ENCODE measurements around the gene BEND6. TPM values are rescaled to one million over a fixed set of nuclear protein-coding genes. Genes with fewer than 3 reads are reported as not detected.

BEND6 gene
- total and polyA plus RNA-seq, 4 donors, result under 0.01 to 0.14 (median 0.03) TPM; not detected in 1

DNA sequence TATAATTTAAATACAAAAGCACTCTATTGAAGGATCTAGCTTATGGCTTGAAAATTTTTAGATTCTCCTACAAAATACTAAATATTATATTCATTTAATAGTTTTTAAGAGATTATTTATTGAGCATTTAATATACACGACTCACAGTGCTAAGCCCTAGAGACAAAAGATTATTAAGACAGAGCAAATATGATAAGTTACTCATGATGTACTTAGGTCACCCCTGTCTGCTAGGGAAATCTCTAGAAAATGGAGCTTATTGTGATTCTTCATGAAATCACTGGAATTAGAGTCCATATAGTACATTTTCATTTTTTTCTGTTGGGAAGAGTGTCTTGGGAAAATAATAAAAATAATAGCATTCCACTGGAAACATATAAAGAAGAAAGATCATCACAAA lies 37.8 kb downstream of the BEND6 start:
- 70% methylated on average over 1 of the region's 1 CpG for WGBS
- DNase-seq (ENCODE audit: low spot score), result no peak
- H3K36me3 ChIP-seq (ENCODE audit: control insufficient read depth in 4 of 4, insufficient read depth in 3 of 4, low read depth in 1 of 4, low read length in 3 of 4), result no peaks in the 10 kb centered on the region
- H3K27ac ChIP-seq (ENCODE audit: low read depth in 1 of 2, low read length in 2 of 2), result no peak overlapping the region
- H3K27me3 ChIP-seq (ENCODE audit: control insufficient read depth in 4 of 4, insufficient read depth in 4 of 4, low read length in 3 of 4), result peaks cover 0 to 4% (median 0%) of the 10 kb centered on the region in 4 donors
- H3K9me3 ChIP-seq (ENCODE audit: control insufficient read depth in 4 of 4, low read length in 3 of 4), result no peaks in the 10 kb centered on the region
- no peak overlapping the region for H3K9ac ChIP-seq (ENCODE audit: low read depth in 1 of 2, low read length in 2 of 2)
- TF ChIP-seq FOXA1 (IDR thresholded peaks at IDR 0.05) (no peak), JUND (IDR thresholded peaks at IDR 0.05) (no peak), SP1 (IDR thresholded peaks at IDR 0.05) (no peak), RAD21 (IDR thresholded peaks at IDR 0.05) (no peak), RXRA (IDR thresholded peaks at IDR 0.05) (no peak), FOXA2 (IDR thresholded peaks at IDR 0.05) (no peak)
- no peaks in the 10 kb centered on the region for H3K4me1 ChIP-seq (ENCODE audit: control insufficient read depth in 4 of 4, insufficient read depth in 4 of 4, low read length in 3 of 4)
- no peak overlapping the region for H3K4me3 ChIP-seq (ENCODE audit: low read depth in 1 of 3, low read length in 3 of 3)

DNA sequence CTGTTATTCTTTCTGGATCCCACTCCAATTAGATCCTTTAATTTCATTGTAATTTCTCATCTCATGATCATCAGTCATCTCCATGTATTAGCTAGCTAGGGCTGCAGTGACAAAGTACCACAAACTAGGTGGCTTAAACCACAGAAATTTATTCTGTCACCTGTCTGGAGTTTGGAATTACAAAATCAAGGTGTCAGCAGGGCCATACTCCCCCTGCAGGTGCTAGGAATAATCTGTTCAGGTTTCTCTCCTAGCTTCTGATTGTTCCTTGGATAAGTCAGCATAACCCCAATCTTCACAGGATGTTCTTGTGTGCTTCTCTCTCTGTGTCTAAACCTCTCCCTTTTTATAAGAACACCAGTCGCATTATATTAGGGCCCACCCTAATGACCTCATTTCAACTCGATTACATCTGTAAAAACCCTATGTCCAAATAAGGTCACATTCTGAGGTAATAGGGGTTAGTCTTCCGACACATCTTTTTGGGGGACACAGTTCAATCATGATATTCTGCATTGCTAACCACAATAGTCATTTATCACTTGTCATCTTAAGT lies 40.5 kb downstream of the BEND6 start:
- H3K4me1 ChIP-seq (ENCODE audit: control insufficient read depth in 4 of 4, insufficient read depth in 4 of 4, low read length in 3 of 4), result no peaks in the 10 kb centered on the region
- TF ChIP-seq, protein P1, sequence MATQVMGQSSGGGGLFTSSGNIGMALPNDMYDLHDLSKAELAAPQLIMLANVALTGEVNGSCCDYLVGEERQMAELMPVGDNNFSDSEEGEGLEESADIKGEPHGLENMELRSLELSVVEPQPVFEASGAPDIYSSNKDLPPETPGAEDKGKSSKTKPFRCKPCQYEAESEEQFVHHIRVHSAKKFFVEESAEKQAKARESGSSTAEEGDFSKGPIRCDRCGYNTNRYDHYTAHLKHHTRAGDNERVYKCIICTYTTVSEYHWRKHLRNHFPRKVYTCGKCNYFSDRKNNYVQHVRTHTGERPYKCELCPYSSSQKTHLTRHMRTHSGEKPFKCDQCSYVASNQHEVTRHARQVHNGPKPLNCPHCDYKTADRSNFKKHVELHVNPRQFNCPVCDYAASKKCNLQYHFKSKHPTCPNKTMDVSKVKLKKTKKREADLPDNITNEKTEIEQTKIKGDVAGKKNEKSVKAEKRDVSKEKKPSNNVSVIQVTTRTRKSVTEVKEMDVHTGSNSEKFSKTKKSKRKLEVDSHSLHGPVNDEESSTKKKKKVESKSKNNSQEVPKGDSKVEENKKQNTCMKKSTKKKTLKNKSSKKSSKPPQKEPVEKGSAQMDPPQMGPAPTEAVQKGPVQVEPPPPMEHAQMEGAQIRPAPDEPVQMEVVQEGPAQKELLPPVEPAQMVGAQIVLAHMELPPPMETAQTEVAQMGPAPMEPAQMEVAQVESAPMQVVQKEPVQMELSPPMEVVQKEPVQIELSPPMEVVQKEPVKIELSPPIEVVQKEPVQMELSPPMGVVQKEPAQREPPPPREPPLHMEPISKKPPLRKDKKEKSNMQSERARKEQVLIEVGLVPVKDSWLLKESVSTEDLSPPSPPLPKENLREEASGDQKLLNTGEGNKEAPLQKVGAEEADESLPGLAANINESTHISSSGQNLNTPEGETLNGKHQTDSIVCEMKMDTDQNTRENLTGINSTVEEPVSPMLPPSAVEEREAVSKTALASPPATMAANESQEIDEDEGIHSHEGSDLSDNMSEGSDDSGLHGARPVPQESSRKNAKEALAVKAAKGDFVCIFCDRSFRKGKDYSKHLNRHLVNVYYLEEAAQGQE (IDR thresholded peaks at IDR 0.05), result no peak
- TF ChIP-seq, protein P2, sequence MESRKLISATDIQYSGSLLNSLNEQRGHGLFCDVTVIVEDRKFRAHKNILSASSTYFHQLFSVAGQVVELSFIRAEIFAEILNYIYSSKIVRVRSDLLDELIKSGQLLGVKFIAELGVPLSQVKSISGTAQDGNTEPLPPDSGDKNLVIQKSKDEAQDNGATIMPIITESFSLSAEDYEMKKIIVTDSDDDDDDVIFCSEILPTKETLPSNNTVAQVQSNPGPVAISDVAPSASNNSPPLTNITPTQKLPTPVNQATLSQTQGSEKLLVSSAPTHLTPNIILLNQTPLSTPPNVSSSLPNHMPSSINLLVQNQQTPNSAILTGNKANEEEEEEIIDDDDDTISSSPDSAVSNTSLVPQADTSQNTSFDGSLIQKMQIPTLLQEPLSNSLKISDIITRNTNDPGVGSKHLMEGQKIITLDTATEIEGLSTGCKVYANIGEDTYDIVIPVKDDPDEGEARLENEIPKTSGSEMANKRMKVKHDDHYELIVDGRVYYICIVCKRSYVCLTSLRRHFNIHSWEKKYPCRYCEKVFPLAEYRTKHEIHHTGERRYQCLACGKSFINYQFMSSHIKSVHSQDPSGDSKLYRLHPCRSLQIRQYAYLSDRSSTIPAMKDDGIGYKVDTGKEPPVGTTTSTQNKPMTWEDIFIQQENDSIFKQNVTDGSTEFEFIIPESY (IDR thresholded peaks at IDR 0.05), result no peak
- TF ChIP-seq FOXA1 (IDR thresholded peaks at IDR 0.05), result no peak
- no peak for TF ChIP-seq TAF1 (conservative IDR thresholded peaks at IDR 0.05)
- no peak for TF ChIP-seq FOXA2 (IDR thresholded peaks at IDR 0.05)
- TF ChIP-seq JUND (IDR thresholded peaks at IDR 0.05), result no peak
- TF ChIP-seq, protein P3, sequence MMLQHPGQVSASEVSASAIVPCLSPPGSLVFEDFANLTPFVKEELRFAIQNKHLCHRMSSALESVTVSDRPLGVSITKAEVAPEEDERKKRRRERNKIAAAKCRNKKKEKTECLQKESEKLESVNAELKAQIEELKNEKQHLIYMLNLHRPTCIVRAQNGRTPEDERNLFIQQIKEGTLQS (IDR thresholded peaks at IDR 0.05), result no peak
- TF ChIP-seq HNF4A (conservative IDR thresholded peaks at IDR 0.05), result no peak
- TF ChIP-seq GABPA (IDR thresholded peaks at IDR 0.05 in 1 of 2, conservative IDR thresholded peaks at IDR 0.05 in 1 of 2), result no peak
- TF ChIP-seq NR2F2 (IDR thresholded peaks at IDR 0.05), result no peak
- DNase-seq (ENCODE audit: low spot score), result no peak
- H3K9me3 ChIP-seq (ENCODE audit: control insufficient read depth in 4 of 4, low read length in 3 of 4), result peaks cover 0 to 4% (median under 1%) of the 10 kb centered on the region in 4 donors
- no peak overlapping the region for H3K4me3 ChIP-seq (ENCODE audit: low read depth in 1 of 3, low read length in 3 of 3)
- H3K27ac ChIP-seq (ENCODE audit: low read depth in 1 of 2, low read length in 2 of 2), result no peak overlapping the region
- WGBS, result 72% methylated on average over 3 of the region's 3 CpGs
- peaks cover 0 to 4% (median 1%) of the 10 kb centered on the region in 4 donors for H3K27me3 ChIP-seq (ENCODE audit: control insufficient read depth in 4 of 4, insufficient read depth in 4 of 4, low read length in 3 of 4)
- H3K9ac ChIP-seq (ENCODE audit: low read depth in 1 of 2, low read length in 2 of 2), result no peak overlapping the region
- H3K36me3 ChIP-seq (ENCODE audit: control insufficient read depth in 4 of 4, insufficient read depth in 3 of 4, low read depth in 1 of 4, low read length in 3 of 4), result no peaks in the 10 kb centered on the region

All from liver (tissue), 9 donors.